Measurements from ENCODE around the gene AFAP1L2.
A peak's percentile ranks its signal among the peaks of the same experiment; 100 is the strongest.

The AFAP1L2 gene

DNA sequence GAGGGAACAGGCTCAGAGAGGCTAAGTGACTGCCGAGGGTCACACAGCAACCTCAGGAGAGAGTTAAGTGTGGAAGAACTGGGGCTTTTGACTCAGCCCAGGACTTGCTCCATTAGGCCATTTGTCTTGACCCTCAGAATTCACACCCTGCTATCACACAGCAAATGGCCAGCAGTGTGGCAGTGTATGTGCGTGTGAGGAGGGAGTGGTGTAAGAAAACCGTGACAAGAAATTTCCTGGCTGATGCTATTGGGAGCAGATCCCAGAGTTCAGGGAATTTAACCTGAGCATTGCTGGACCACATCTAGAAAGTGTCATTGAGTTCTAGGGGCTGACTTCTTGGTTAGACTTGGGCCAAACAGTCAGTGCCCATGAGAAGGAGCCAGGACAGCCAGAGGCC lies 146.8 kb downstream of the AFAP1L2 start:
- TF ChIP-seq CEBPB (IDR thresholded peaks at IDR 0.05) = no peak
- TF ChIP-seq FOXM1 (IDR thresholded peaks at IDR 0.05; ENCODE audit: borderline replicate concordance, low read depth) = no peak

DNA sequence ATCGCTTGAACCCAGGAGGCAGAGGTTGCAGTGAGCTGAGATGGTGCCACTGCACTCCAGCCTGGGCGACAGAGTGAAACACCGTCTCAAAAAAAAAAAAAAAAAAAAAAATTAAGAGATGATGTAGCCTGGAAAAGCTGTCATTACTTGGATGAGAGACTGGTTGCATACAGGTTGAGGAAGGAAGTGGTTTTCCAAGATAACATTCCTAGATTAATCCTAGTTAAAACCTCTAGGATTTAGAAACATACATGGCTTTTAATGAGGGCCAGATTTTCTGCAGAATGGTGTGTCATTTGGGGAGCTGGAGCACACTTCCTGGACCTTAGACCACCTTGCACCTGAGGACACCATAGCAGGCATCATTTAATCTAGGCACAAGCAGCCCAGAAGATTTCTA lies 147.5 kb downstream of the AFAP1L2 start:
- TF ChIP-seq TEAD4 (IDR thresholded peaks at IDR 0.05) = no peak
- TF ChIP-seq, protein P1, sequence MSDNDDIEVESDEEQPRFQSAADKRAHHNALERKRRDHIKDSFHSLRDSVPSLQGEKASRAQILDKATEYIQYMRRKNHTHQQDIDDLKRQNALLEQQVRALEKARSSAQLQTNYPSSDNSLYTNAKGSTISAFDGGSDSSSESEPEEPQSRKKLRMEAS (IDR thresholded peaks at IDR 0.05) = no peak
- TF ChIP-seq, protein P2, sequence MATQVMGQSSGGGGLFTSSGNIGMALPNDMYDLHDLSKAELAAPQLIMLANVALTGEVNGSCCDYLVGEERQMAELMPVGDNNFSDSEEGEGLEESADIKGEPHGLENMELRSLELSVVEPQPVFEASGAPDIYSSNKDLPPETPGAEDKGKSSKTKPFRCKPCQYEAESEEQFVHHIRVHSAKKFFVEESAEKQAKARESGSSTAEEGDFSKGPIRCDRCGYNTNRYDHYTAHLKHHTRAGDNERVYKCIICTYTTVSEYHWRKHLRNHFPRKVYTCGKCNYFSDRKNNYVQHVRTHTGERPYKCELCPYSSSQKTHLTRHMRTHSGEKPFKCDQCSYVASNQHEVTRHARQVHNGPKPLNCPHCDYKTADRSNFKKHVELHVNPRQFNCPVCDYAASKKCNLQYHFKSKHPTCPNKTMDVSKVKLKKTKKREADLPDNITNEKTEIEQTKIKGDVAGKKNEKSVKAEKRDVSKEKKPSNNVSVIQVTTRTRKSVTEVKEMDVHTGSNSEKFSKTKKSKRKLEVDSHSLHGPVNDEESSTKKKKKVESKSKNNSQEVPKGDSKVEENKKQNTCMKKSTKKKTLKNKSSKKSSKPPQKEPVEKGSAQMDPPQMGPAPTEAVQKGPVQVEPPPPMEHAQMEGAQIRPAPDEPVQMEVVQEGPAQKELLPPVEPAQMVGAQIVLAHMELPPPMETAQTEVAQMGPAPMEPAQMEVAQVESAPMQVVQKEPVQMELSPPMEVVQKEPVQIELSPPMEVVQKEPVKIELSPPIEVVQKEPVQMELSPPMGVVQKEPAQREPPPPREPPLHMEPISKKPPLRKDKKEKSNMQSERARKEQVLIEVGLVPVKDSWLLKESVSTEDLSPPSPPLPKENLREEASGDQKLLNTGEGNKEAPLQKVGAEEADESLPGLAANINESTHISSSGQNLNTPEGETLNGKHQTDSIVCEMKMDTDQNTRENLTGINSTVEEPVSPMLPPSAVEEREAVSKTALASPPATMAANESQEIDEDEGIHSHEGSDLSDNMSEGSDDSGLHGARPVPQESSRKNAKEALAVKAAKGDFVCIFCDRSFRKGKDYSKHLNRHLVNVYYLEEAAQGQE (IDR thresholded peaks at IDR 0.05; ENCODE audit: low read depth) = no peak
- TF ChIP-seq EP300 (IDR thresholded peaks at IDR 0.05; ENCODE audit: borderline replicate concordance) = no peak
- no peak for TF ChIP-seq FOXM1 (IDR thresholded peaks at IDR 0.05; ENCODE audit: borderline replicate concordance, low read depth)
- no peak for TF ChIP-seq EGR1 (IDR thresholded peaks at IDR 0.05)

DNA sequence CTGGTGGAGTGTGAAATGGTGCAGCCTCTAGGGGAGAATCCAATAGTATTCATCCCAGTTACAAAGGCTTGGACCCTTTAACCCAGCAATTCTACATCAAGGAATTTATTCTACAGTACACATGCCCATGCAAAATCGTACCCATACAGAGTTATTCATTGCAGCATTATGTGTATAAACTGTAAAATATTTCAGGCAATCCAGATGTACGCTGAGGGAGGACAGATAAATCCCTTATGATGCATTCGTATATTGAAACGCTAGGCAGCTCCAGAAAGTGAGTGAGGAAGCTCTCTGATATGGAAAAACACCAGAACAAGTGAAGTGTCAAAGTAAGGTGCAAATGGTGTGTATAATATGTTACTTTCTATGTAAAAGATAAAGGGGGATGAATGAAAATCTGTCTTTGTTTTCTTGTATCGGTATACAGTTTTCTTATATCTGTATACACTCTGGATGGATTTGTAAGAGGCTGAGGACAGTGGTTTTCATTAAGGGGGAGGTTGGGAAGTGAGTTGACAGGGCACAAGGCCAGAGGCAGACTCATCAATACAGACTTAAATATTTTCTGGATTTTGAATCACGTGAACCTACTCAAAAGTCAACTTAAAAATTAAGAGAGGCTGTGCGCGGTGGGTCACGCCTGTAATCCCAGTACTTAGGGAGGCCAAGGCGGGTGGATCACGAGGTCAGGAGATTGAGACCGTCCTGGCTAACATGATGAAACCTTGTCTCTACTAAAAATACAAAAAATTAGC lies 148.1 kb downstream of the AFAP1L2 start:
- TF ChIP-seq TAF1 (IDR thresholded peaks at IDR 0.05; ENCODE audit: low read depth) (no peak), CREB1 (IDR thresholded peaks at IDR 0.05; ENCODE audit: low read depth) (no peak)

DNA sequence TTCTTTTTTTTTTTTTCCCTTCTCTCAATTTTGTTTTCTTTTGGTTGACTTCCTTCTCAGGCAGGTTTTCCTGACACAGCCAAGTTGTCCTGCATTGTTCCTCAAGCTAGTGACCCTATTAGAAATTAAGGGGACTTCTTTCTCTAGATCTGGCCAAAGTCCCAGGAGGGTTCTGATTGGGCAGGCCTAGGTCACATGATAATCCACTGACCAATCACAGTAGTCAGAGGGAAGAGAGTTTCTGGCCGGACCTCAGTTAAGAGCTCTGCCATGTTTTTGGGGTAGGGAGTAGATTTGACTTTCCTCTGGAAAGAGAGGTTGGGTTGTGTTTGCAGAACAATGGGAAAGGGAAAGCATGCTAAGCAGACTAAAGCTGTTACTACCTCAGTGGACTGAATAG lies 149.1 kb downstream of the AFAP1L2 start:
- TF ChIP-seq, protein P1 (IDR thresholded peaks at IDR 0.05) = no peak
- TF ChIP-seq, protein P3, sequence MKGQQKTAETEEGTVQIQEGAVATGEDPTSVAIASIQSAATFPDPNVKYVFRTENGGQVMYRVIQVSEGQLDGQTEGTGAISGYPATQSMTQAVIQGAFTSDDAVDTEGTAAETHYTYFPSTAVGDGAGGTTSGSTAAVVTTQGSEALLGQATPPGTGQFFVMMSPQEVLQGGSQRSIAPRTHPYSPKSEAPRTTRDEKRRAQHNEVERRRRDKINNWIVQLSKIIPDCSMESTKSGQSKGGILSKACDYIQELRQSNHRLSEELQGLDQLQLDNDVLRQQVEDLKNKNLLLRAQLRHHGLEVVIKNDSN (IDR thresholded peaks at IDR 0.05) = peak; percentile 71; the same call in 1 of the 2 replicates

DNA sequence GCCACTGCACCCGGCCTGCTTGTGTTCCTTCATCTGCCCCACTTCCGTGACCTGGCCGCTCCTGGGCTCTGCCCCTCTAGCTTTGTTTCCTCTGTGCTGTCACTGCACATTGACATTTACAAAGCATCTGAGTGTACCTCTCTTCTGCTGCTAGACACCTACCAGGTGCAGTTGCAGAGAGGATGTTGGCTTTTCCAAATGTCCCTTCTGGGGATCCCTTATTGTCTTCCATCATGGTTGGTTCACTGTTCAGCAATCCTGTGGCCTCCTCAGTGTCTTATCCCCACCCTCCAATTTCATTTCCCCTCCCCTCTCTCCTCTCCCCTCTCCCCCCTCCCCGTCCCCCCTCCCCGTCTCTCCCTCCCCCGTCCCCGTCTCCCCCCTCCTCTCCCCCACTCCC lies 151.4 kb downstream of the AFAP1L2 start:
- TF ChIP-seq ZBTB7A (IDR thresholded peaks at IDR 0.05; ENCODE audit: low read depth) = no peak
- no peak for TF ChIP-seq EP300 (IDR thresholded peaks at IDR 0.05; ENCODE audit: borderline replicate concordance)
- TF ChIP-seq EGR1 (IDR thresholded peaks at IDR 0.05) = no peak
- TF ChIP-seq, protein P2 (IDR thresholded peaks at IDR 0.05; ENCODE audit: low read depth) = no peak
- no peak for TF ChIP-seq TAF1 (IDR thresholded peaks at IDR 0.05; ENCODE audit: low read depth)
- TF ChIP-seq TEAD4 (IDR thresholded peaks at IDR 0.05) = no peak
- TF ChIP-seq, protein P3 (IDR thresholded peaks at IDR 0.05) = no peak
- no peak for TF ChIP-seq TCF12 (IDR thresholded peaks at IDR 0.05; ENCODE audit: low read depth)
- no peak for TF ChIP-seq NFIC (IDR thresholded peaks at IDR 0.05)
- TF ChIP-seq YY1 (IDR thresholded peaks at IDR 0.05; ENCODE audit: low read depth) = no peak
- TF ChIP-seq RAD21 (IDR thresholded peaks at IDR 0.05; ENCODE audit: low read depth) = no peak
- TF ChIP-seq CEBPB (IDR thresholded peaks at IDR 0.05) = no peak
- no peak for TF ChIP-seq CREB1 (IDR thresholded peaks at IDR 0.05; ENCODE audit: low read depth)
- no peak for TF ChIP-seq FOXM1 (IDR thresholded peaks at IDR 0.05; ENCODE audit: borderline replicate concordance, low read depth)
- TF ChIP-seq, protein P1 (IDR thresholded peaks at IDR 0.05) = no peak

DNA sequence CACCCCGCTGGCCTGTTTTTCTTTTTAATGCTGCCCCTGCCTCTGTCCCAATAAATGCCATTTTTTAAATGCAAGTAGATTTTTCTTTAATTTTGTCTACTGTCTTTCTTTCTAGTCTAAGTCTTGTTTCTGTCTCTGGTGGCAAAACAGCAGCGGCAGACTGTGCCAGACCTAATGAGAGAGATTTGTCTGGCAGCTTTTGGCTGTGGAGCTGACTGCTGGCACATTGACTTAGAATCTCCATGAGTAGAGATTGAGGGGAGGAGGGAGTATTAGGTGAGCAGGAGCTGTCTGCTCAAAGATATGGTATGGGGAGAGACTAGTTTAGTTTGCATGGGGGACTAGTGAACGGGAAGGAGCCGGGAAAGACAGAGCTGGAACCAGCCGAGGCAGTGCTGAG lies 152.2 kb downstream of the AFAP1L2 start:
- TF ChIP-seq, protein P2 (IDR thresholded peaks at IDR 0.05; ENCODE audit: low read depth) = no peak
- TF ChIP-seq CEBPB (IDR thresholded peaks at IDR 0.05) = no peak
- no peak for TF ChIP-seq EP300 (IDR thresholded peaks at IDR 0.05; ENCODE audit: borderline replicate concordance)
- no peak for TF ChIP-seq TAF1 (IDR thresholded peaks at IDR 0.05; ENCODE audit: low read depth)
